OCI-LY3 (cell line): ENCODE data around the gene ANAPC10.

ENCODE experiments used
- H2AFZ ChIP-seq: fragments of 200-600, 300-600 bp; shearing (Covaris generic); 2 replicates; pipeline ENCODE4 v1.6.0; 2014; ENCODE audit warnings: antibody characterized with exemption, low read depth, low read length
- H3K27ac ChIP-seq: fragments of 200-600, 300-600 bp; sonication (generic); 2 replicates; pipeline ENCODE4 v1.5.1; 2014; ENCODE audit warnings: mild to moderate bottlenecking, low read length, moderate library complexity, mixed read lengths
- H3K27me3 ChIP-seq: fragments of 200-600, 300-600 bp; sonication (generic); 2 replicates; pipeline ENCODE4 v1.6.1; 2014; ENCODE audit warnings: low read depth, low read length, mixed read lengths
- H3K36me3 ChIP-seq: fragments of 200-600, 300-600 bp; sonication (generic); replicated peaks from 2 replicates; pipeline ENCODE3; 2014; ENCODE audit warnings: low read depth, low read length, mixed read lengths
- H3K4me1 ChIP-seq: fragments of 300-600, 200-600 bp; sonication (generic); 2 replicates; pipeline ENCODE4 v1.6.1; 2014; ENCODE audit warnings: low read length, mixed read lengths
- H3K4me2 ChIP-seq: fragments of 200-600, 300-600 bp; sonication (generic); 2 replicates; pipeline ENCODE4 v1.6.1; 2014; ENCODE audit warnings: low read length, mixed read lengths
- H3K4me3 ChIP-seq: fragments of 300-600, 200-600 bp; sonication (generic); 2 replicates; pipeline ENCODE4 v1.5.1; 2014; ENCODE audit warnings: antibody characterized with exemption, mild to moderate bottlenecking, low read length, moderate library complexity
- H3K79me2 ChIP-seq: fragments of 300-600, 200-600 bp; shearing (Covaris generic); 2 replicates; pipeline ENCODE4 v1.6.1; 2014; ENCODE audit warnings: mild to moderate bottlenecking, low read length, mixed read lengths
- H3K9ac ChIP-seq: fragments of 300-600, 200-600 bp; shearing (Covaris generic); 2 replicates; pipeline ENCODE4 v1.6.0; 2014; ENCODE audit warnings: mild to moderate bottlenecking, low read length, moderate library complexity
- H3K9me3 ChIP-seq: fragments of 200-600, 300-600 bp; shearing (Covaris generic); 2 replicates; pipeline ENCODE4 v1.6.1; 2014; ENCODE audit warnings: low read length, mixed read lengths; ENCODE audit not compliant: insufficient read depth
- H4K20me1 ChIP-seq: fragments of 200-600, 300-600 bp; sonication (generic); 2 replicates; pipeline ENCODE4 v1.6.1; 2016; ENCODE audit warnings: low read length, mixed read lengths; ENCODE audit not compliant: insufficient read depth
- CTCF ChIP-seq: fragments of 200-600, 300-600 bp; sonication (generic); IDR thresholded peaks from 2 replicates; pipeline ENCODE4 v1.5.1; 2014; ENCODE audit warnings: antibody characterized with exemption, low read length, low read depth
- EZH2phosphoT487 ChIP-seq: fragments of 200-600 bp; shearing (Covaris generic); IDR thresholded peaks from 2 replicates; pipeline ENCODE4 v1.6.1; 2018; ENCODE audit warnings: antibody characterized with exemption, mixed run types, low read depth

The ANAPC10 gene

GRCh38 chr4:145049241-145049640, 48.8 kb downstream of the ANAPC10 start:
- Histone ChIP-seq H3K9ac (no peak overlapping the region), H3K4me1 (peaks cover 5% of the 10 kb centered on the region; the same call in 1 of the 2 replicates), H2AFZ (no peak overlapping the region), H3K4me2 (no peak overlapping the region), H3K4me3 (no peak overlapping the region), H4K20me1 (no peaks in the 10 kb centered on the region), H3K27me3 (no peaks in the 10 kb centered on the region), H3K27ac (no peak overlapping the region), H3K9me3 (no peaks in the 10 kb centered on the region), H3K79me2 (peaks cover 7% of the 10 kb centered on the region; the same call in 1 of the 2 replicates), H3K36me3 (peaks cover 17% of the 10 kb centered on the region)
- TF ChIP-seq EZH2phosphoT487: no peak

- H3K27ac ChIP-seq: no peak overlapping the region
- TF ChIP-seq CTCF (no peak), EZH2phosphoT487 (no peak)
- H3K36me3 ChIP-seq: peaks cover 17% of the 10 kb centered on the region
- H3K27me3 ChIP-seq: no peaks in the 10 kb centered on the region
- H3K4me3 ChIP-seq: no peak overlapping the region
- peaks cover 7% of the 10 kb centered on the region; the same call in 1 of the 2 replicates for H3K79me2 ChIP-seq
- no peak overlapping the region for H3K4me2 ChIP-seq
- no peak overlapping the region for H3K9ac ChIP-seq
- no peaks in the 10 kb centered on the region for H4K20me1 ChIP-seq
- peaks cover 5% of the 10 kb centered on the region; the same call in 1 of the 2 replicates for H3K4me1 ChIP-seq
- H2AFZ ChIP-seq: no peak overlapping the region
- H3K9me3 ChIP-seq: no peaks in the 10 kb centered on the region
These were observed 49.2 kb downstream of the ANAPC10 start for GRCh38 chr4:145048817-145049216.

- Histone ChIP-seq H3K4me2 (no peak overlapping the region), H3K9ac (no peak overlapping the region), H3K4me1 (peaks cover 5% of the 10 kb centered on the region; the same call in 1 of the 2 replicates), H3K9me3 (no peaks in the 10 kb centered on the region), H3K4me3 (no peak overlapping the region), H3K36me3 (peaks cover 14% of the 10 kb centered on the region), H4K20me1 (no peaks in the 10 kb centered on the region), H3K27ac (no peak overlapping the region), H3K27me3 (no peaks in the 10 kb centered on the region), H3K79me2 (peaks cover 7% of the 10 kb centered on the region; the same call in 1 of the 2 replicates), H2AFZ (no peak overlapping the region)
- TF ChIP-seq CTCF: no peak
- TF ChIP-seq EZH2phosphoT487: no peak
These were observed 50.8 kb downstream of the ANAPC10 start for GRCh38 chr4:145047151-145047550.

GRCh38 chr4:145045180-145045579, 52.8 kb downstream of the ANAPC10 start:
- Histone ChIP-seq H3K4me2 (no peak overlapping the region), H3K4me1 (peaks cover 15% of the 10 kb centered on the region), H2AFZ (no peak overlapping the region), H3K27ac (no peak overlapping the region), H3K9me3 (no peaks in the 10 kb centered on the region), H3K9ac (no peak overlapping the region), H4K20me1 (peaks cover 13% of the 10 kb centered on the region; the same call in 1 of the 2 replicates), H3K4me3 (no peak overlapping the region), H3K79me2 (peaks cover 7% of the 10 kb centered on the region; the same call in 1 of the 2 replicates), H3K27me3 (no peaks in the 10 kb centered on the region), H3K36me3 (peaks cover 6% of the 10 kb centered on the region)
- TF ChIP-seq EZH2phosphoT487 (no peak), CTCF (no peak)

- Histone ChIP-seq H3K36me3 (no peaks in the 10 kb centered on the region), H3K4me1 (peaks cover 15% of the 10 kb centered on the region), H3K9ac (no peak overlapping the region), H3K27me3 (no peaks in the 10 kb centered on the region), H3K4me3 (no peak overlapping the region), H2AFZ (no peak overlapping the region), H4K20me1 (peaks cover 13% of the 10 kb centered on the region; the same call in 1 of the 2 replicates), H3K27ac (no peak overlapping the region), H3K4me2 (no peak overlapping the region), H3K79me2 (peaks cover 7% of the 10 kb centered on the region; the same call in 1 of the 2 replicates), H3K9me3 (no peaks in the 10 kb centered on the region)
- TF ChIP-seq CTCF: no peak
- TF ChIP-seq EZH2phosphoT487: no peak
These were observed 53.7 kb downstream of the ANAPC10 start for GRCh38 chr4:145044341-145044740.
